IMR-90 (cell line): ENCODE measurements around the gene ESYT3. TPM values are rescaled to one million over a fixed set of nuclear protein-coding genes. Genes with fewer than 3 reads are reported as not detected.

Experiments used
- ATAC-seq: fragments of 200-7000 bp; cut with Tn5 transposase; 2 replicates; pipeline ENCODE4 v1.9.1; 2020; ENCODE audit warnings: low read depth, mild to moderate bottlenecking, moderate library complexity
- BruUV-seq: library from RNA; stranded (reverse); fragments of 400-500 nt; replicated peaks from 2 replicates; lab custom pipeline; 2021; lab: Mats Ljungman, UMichigan
- CTCF ChIA-PET: fragments of 300-600 bp; formaldehyde crosslinking; extraction: SDS; loops from one replicate; lab custom pipeline; 2021; ENCODE audit warnings: antibody characterized with exemption; lab: Yijun Ruan, JAX
- POLR2A ChIA-PET: fragments of 300-600 bp; sonication (Branson Sonifier 250); formaldehyde crosslinking; loops from one replicate; lab custom pipeline; 2022; ENCODE audit warnings: antibody characterized with exemption; ENCODE audit not compliant: unreplicated experiment; lab: Charles Lee
- DNase-seq: peaks from one replicate; pipeline ENCODE4 v3.0.0; 2013
- H2AFZ ChIP-seq: replicated peaks from 2 replicates; pipeline ENCODE3; 2013; ENCODE audit warnings: low read length, mild to moderate bottlenecking; ENCODE audit not compliant: poor library complexity
- H2AK5ac ChIP-seq: 2 replicates; pipeline ENCODE4 v1.6.1; 2013; ENCODE audit warnings: low read depth, low read length, inconsistent platforms
- H2AK9ac ChIP-seq: replicated peaks from 2 replicates; pipeline ENCODE3; 2013; ENCODE audit warnings: mild to moderate bottlenecking, low read depth, low read length, moderate library complexity; ENCODE audit not compliant: poor library complexity
- H2BK120ac ChIP-seq: 2 replicates; pipeline ENCODE4 v1.6.1; 2013; ENCODE audit warnings: low read depth, low read length, inconsistent platforms
- H2BK15ac ChIP-seq: 3 replicates; pipeline ENCODE4 v1.6.1; 2013; ENCODE audit warnings: low read depth, low read length, inconsistent platforms
- H2BK20ac ChIP-seq: 2 replicates; pipeline ENCODE4 v1.6.1; 2013; ENCODE audit warnings: low read depth, mild to moderate bottlenecking, inconsistent platforms, low read length, moderate library complexity
- H2BK5ac ChIP-seq: 2 replicates; pipeline ENCODE4 v1.6.1; 2013; ENCODE audit warnings: mild to moderate bottlenecking, low read depth, low read length, inconsistent platforms; ENCODE audit not compliant: poor library complexity, severe bottlenecking
- H3K14ac ChIP-seq: replicated peaks from 2 replicates; pipeline ENCODE4 v1.6.1; 2013; ENCODE audit warnings: low read depth, low read length, inconsistent platforms
- H3K18ac ChIP-seq: 2 replicates; pipeline ENCODE4 v1.6.1; 2013; ENCODE audit warnings: low read depth, low read length, control low read depth
- H3K23ac ChIP-seq: 2 replicates; pipeline ENCODE4 v1.6.1; 2013; ENCODE audit warnings: low read depth, low read length, inconsistent platforms
- H3K27ac ChIP-seq: 2 replicates; pipeline ENCODE4 v1.5.1; 2013; ENCODE audit warnings: mild to moderate bottlenecking, control low read depth, low read length; ENCODE audit not compliant: insufficient read depth
- H3K27me3 ChIP-seq: 2 replicates; pipeline ENCODE4 v1.6.1; 2013; ENCODE audit warnings: low read length; ENCODE audit not compliant: control insufficient read depth, insufficient read depth
- H3K36me3 ChIP-seq: 2 replicates; pipeline ENCODE4 v1.6.1; 2013; ENCODE audit warnings: low read length, mixed read lengths; ENCODE audit not compliant: control insufficient read depth, insufficient read depth
- H3K4ac ChIP-seq: 2 replicates; pipeline ENCODE4 v1.6.1; 2013; ENCODE audit warnings: low read depth, low read length, inconsistent platforms
- H3K4me1 ChIP-seq: 2 replicates; pipeline ENCODE4 v1.6.1; 2013; ENCODE audit warnings: low read length, mixed read lengths; ENCODE audit not compliant: control insufficient read depth, insufficient read depth
- H3K4me2 ChIP-seq: 2 replicates; pipeline ENCODE4 v1.6.1; 2013; ENCODE audit warnings: low read depth, mild to moderate bottlenecking, control low read depth, low read length, moderate library complexity
- H3K4me3 ChIP-seq: 2 replicates; pipeline ENCODE4 v1.5.1; 2013; ENCODE audit warnings: low read depth, mild to moderate bottlenecking, control low read depth, low read length, moderate library complexity; ENCODE audit not compliant: insufficient read depth
- H3K56ac ChIP-seq: 2 replicates; pipeline ENCODE4 v1.6.1; 2013; ENCODE audit warnings: low read length, inconsistent platforms; ENCODE audit not compliant: insufficient read depth; ENCODE audit errors: extremely low read depth
- H3K79me1 ChIP-seq, 2 experiments: 2 replicates each; pipeline ENCODE4 v1.6.1; 2013; ENCODE audit warnings: low read length in 2 of 2, inconsistent platforms in 1 of 2, low read depth in 1 of 2
- H3K9ac ChIP-seq: 2 replicates; pipeline ENCODE4 v1.6.1; 2013; ENCODE audit warnings: low read depth, low read length, control low read depth
- H3K9me1 ChIP-seq: 2 replicates; pipeline ENCODE4 v1.6.1; 2013; ENCODE audit warnings: low read length, inconsistent platforms; ENCODE audit not compliant: insufficient read depth
- H3K9me3 ChIP-seq: 2 replicates; pipeline ENCODE4 v1.6.1; 2013; ENCODE audit warnings: low read length; ENCODE audit not compliant: control insufficient read depth, insufficient read depth
- H4K20me1 ChIP-seq: 2 replicates; pipeline ENCODE4 v1.6.1; 2013; ENCODE audit warnings: low read length, inconsistent platforms; ENCODE audit not compliant: insufficient read depth
- H4K5ac ChIP-seq: 2 replicates; pipeline ENCODE4 v1.6.1; 2013; ENCODE audit warnings: mild to moderate bottlenecking, low read depth, low read length, control low read depth
- H4K8ac ChIP-seq, 2 experiments: 2 replicates each; pipeline ENCODE4 v1.6.1; 2013; ENCODE audit warnings: low read depth in 2 of 2, low read length in 2 of 2, control low read depth in 1 of 2, inconsistent platforms in 1 of 2
- H4K91ac ChIP-seq: 2 replicates; pipeline ENCODE4 v1.6.1; 2013; ENCODE audit warnings: low read depth, low read length, inconsistent platforms; ENCODE audit not compliant: insufficient read depth
- CHD1 ChIP-seq: IDR thresholded peaks from 2 replicates; pipeline ENCODE4 v1.6.1; 2012; ENCODE audit warnings: low read depth, low read length, improper control_type of control experiment
- CTCF ChIP-seq: conservative IDR thresholded peaks from 2 replicates; pipeline ENCODE4 v1.5.1; 2012; ENCODE audit warnings: mild to moderate bottlenecking, low read depth, low read length, improper control_type of control experiment
- MAFK ChIP-seq: IDR thresholded peaks from 2 replicates; pipeline ENCODE4 v1.6.1; 2012; ENCODE audit warnings: low read depth, low read length, improper control_type of control experiment
- MXI1 ChIP-seq: IDR thresholded peaks from 2 replicates; pipeline ENCODE4 v1.6.1; 2012; ENCODE audit warnings: low read depth, mild to moderate bottlenecking, low read length, moderate library complexity, borderline replicate concordance
- RCOR1 ChIP-seq: IDR thresholded peaks from 2 replicates; pipeline ENCODE4 v1.6.1; 2012; ENCODE audit warnings: mild to moderate bottlenecking, low read length, improper control_type of control experiment; ENCODE audit not compliant: insufficient replicate concordance
- RFX5 ChIP-seq: IDR thresholded peaks from 2 replicates; pipeline ENCODE4 v1.8.0; 2012; ENCODE audit warnings: low read depth, mild to moderate bottlenecking, low read length, moderate library complexity
- SMC3 ChIP-seq: fragments of 150-350 bp; IDR thresholded peaks from 2 replicates; pipeline ENCODE4 v1.6.1; 2016; ENCODE audit warnings: low read depth, mild to moderate bottlenecking, antibody characterized with exemption, low read length, moderate library complexity
- USF2 ChIP-seq: fragments of 150-350 bp; IDR thresholded peaks from 2 replicates; pipeline ENCODE4 v1.6.1; 2017; ENCODE audit warnings: mild to moderate bottlenecking, antibody characterized with exemption, low read length, low read depth
- WGBS, 2 experiments: methylation state at CpG; one replicate each; pipeline versions ENCODE4 v1.1.5 to v1.1.7; 2013; ENCODE audit warnings: missing lambda C conversion rate in 2 of 2; ENCODE audit not compliant: insufficient read length in 1 of 2; ENCODE audit errors: extremely low coverage in 2 of 2; 5-methylcytosine and 5-hydroxymethylcytosine counted together
- dilution Hi-C: fragments of 300-500 bp; cut with HindIII; formaldehyde crosslinking; loops from one replicate; pipeline ENCODE4 v1.14.3; 2018; ENCODE audit warnings: low sequenced_read_pairs; ENCODE audit not compliant: unreplicated experiment
- in situ Hi-C: fragments of 300-500 bp; cut with MboI; formaldehyde crosslinking; loops from 3 replicates; pipeline ENCODE4 v1.14.3; 2019; ENCODE audit warnings: low sequenced_read_pairs, inconsistent platforms, mixed read lengths
- intact Hi-C: fragments of 100-400 bp; cut with micrococcal nuclease; formaldehyde crosslinking; loops from 2 replicates; pipeline ENCODE4 v1.10.0; 2022
- polyA plus RNA-seq, 3 experiments: library from polyadenylated mRNA; depleted of rRNA; stranded (reverse); fragments of >200 nt; gene quantifications; 2 replicates each; pipeline ENCODE4 v1.2.3, GENCODE V29; 2012; ENCODE audit warnings: low replicate concordance in 1 of 3
- total RNA-seq: library from RNA; depleted of rRNA; stranded (reverse); fragments of >200 nt; gene quantifications from 2 replicates; pipeline ENCODE4 v1.2.3, GENCODE V29; 2012

Gene ESYT3
- total and polyA plus RNA-seq, 2 of the 4 experiments (the other 2 are of a cell fraction) = under 0.01 to 0.02 TPM

GRCh38 chr3:138491971-138492370 lies 57.6 kb downstream of the ESYT3 start:
- POLR2A ChIA-PET = no interaction called here
- intact Hi-C loops = no loop called here

More at GRCh38 chr3:138491971-138492370, 57.6 kb downstream of the ESYT3 start:
- no peaks in the 10 kb centered on the region for H3K79me1 ChIP-seq
- no peak overlapping the region for H2AFZ ChIP-seq
- no peak overlapping the region for H2BK20ac ChIP-seq
- H3K14ac ChIP-seq = no peak overlapping the region
- H4K8ac ChIP-seq = no peak overlapping the region
- peaks cover 7% of the 10 kb centered on the region; the same call in 1 of the 2 replicates for H3K9me1 ChIP-seq
- H4K91ac ChIP-seq = no peak overlapping the region
- no peak overlapping the region for H3K4ac ChIP-seq
- no peaks in the 10 kb centered on the region for H3K4me1 ChIP-seq
- BruUV-seq = no TSS peak
- 100% methylated on average over 1 of the region's 1 CpG; no CpG with 5 or more reads in 1 of the 2 experiments for WGBS, 2 experiments
- no peaks in the 10 kb centered on the region for H3K36me3 ChIP-seq
- H3K9me3 ChIP-seq = peaks cover 2% of the 10 kb centered on the region; the same call in 1 of the 2 replicates
- H2AK9ac ChIP-seq = no peak overlapping the region
- H4K20me1 ChIP-seq = no peaks in the 10 kb centered on the region; the same call in 1 of the 2 replicates
- H2AK5ac ChIP-seq = no peak overlapping the region
- in situ Hi-C loops = loop anchor here (10.0 kb wide), 1 partner anchor 433 kb away; no protein-coding TSS in a partner anchor
- no peak overlapping the region for H3K56ac ChIP-seq
- dilution Hi-C loops = no loop called here
- no peak overlapping the region for H3K23ac ChIP-seq
- H2BK5ac ChIP-seq = no peak overlapping the region
- ATAC-seq (no peak), DNase-seq (no peak)
- no peak overlapping the region for H3K4me2 ChIP-seq
- no peak overlapping the region for H3K9ac ChIP-seq
- H3K4me3 ChIP-seq = no peak overlapping the region
- TF ChIP-seq RCOR1 (no peak), CHD1 (no peak), MXI1 (no peak), SMC3 (no peak), CTCF (no peak), MAFK (no peak), RFX5 (no peak), USF2 (no peak)
- no peak overlapping the region for H2BK15ac ChIP-seq
- H3K27ac ChIP-seq = no peak overlapping the region
- H2BK120ac ChIP-seq = no peak overlapping the region
- no peak overlapping the region for H3K18ac ChIP-seq
- no peak overlapping the region for H4K5ac ChIP-seq
- CTCF ChIA-PET = no interaction called here
- H3K27me3 ChIP-seq = no peaks in the 10 kb centered on the region
